Measurements from ENCODE around the gene ACSM3. TPM values are rescaled to one million over a fixed set of nuclear protein-coding genes. Genes with fewer than 3 reads are reported as not detected.

ACSM3 gene
- total and polyA plus RNA-seq, 4 donors: 0.49 to 2.2 (median 0.99) TPM

DNA sequence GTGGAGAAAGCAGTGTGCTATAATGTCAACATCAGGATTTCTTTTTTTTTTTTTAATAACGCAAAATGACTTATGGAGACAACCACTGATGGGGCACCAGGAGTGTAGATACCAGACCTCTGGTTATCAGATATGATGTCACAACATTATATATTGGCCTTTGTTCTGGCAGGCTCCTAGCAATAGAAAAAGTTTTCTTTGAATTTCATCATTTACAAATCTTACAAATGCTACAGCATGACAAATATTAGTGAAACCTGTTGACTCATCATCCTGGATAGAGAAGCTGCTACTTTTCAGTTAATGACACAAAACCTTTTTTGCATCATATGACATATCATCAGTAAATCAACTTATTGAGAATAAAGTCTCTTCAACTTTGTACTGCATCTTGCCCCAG, 28.3 kb upstream of the ACSM3 start:
- ATAC-seq (ENCODE audit: low FRiP score) (no peak), DNase-seq (no peak)
- Histone ChIP-seq H3K36me3 (ENCODE audit: control insufficient read depth in 1 of 2, insufficient read depth in 2 of 2, low read length in 1 of 2) (peaks cover 7 to 15% of the 10 kb centered on the region in 2 donors), H3K9me3 (ENCODE audit: control insufficient read depth, low read length) (no peaks in the 10 kb centered on the region), H3K27me3 (ENCODE audit: control insufficient read depth in 1 of 2, insufficient read depth in 2 of 2, low read length in 1 of 2) (no peaks in the 10 kb centered on the region), H3K4me1 (ENCODE audit: control insufficient read depth in 1 of 2, insufficient read depth in 2 of 2, low read length in 2 of 2) (peaks cover 0 to 3% of the 10 kb centered on the region in 2 donors), H3K27ac (ENCODE audit: low read depth in 1 of 2, low read length in 2 of 2) (no peak overlapping the region), H3K4me3 (ENCODE audit: low read length in 2 of 2) (no peak overlapping the region)
- 62 to 68% methylated on average over 1 of the region's 1 CpG for WGBS, 2 donors
- intact Hi-C loops (cut with DNase I): no loop called here

- no peak overlapping the region for H3K27ac ChIP-seq (ENCODE audit: low read depth in 1 of 2, low read length in 2 of 2)
- no peaks in the 10 kb centered on the region for H3K9me3 ChIP-seq (ENCODE audit: control insufficient read depth, low read length)
- DNase-seq: peak in 1 of 2 donors; percentile 30
- H3K4me1 ChIP-seq (ENCODE audit: control insufficient read depth in 1 of 2, insufficient read depth in 2 of 2, low read length in 2 of 2): peaks cover 0 to 3% of the 10 kb centered on the region in 2 donors
- 33 to 35% methylated on average over 11 of the region's 11 CpGs for WGBS, 2 donors
- no peak for ATAC-seq (ENCODE audit: low FRiP score)
- H3K36me3 ChIP-seq (ENCODE audit: control insufficient read depth in 1 of 2, insufficient read depth in 2 of 2, low read length in 1 of 2): peaks cover 7 to 12% of the 10 kb centered on the region in 2 donors
- intact Hi-C loops (cut with DNase I): loop anchor here (5.0 to 10.0 kb wide), 2 partner anchors 125 to 128 kb away; no protein-coding TSS in a partner anchor
- peak overlapping the region; percentile 28 to 93 for H3K4me3 ChIP-seq (ENCODE audit: low read length in 2 of 2)
- no peaks in the 10 kb centered on the region for H3K27me3 ChIP-seq (ENCODE audit: control insufficient read depth in 1 of 2, insufficient read depth in 2 of 2, low read length in 1 of 2)
These were observed 23.6 kb upstream of the ACSM3 start for GRCh38 chr16:20740007-20740883.

DNA sequence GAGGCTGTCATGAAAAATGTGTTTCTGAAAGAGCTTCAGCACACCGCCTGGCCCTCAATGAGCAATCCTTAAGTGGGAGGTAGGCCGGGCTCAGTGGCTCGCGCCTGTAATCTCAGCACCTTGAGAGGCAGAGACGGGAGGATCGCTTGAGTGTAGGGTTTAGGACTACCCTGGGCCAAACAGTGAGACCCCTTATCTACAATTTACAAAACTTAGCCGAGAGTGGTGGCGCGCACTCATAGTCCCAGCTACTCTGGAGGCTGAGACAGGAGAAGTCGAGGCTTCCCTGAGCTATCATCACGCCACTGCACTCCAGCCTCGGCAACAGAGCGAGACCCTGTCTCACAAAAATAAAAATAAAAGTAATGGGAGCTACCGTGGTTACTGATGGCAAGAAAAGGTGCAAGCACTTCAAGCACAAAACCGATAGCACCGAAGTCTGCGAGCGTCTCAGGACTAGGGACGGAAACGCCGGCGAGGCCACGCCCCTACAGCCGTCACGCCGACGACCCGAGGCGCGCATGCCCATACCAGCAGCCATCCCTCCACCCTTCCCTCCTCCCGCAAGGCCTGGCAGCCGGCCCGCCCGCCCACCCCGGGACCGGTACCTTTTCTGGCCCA, 22.8 kb upstream of the ACSM3 start:
- DNase-seq (peak; percentile 95 to 97), ATAC-seq (ENCODE audit: low FRiP score) (peak; percentile 95)
- intact Hi-C loops (cut with DNase I): loop anchor here (5.0 to 10.0 kb wide), 2 partner anchors 126 to 129 kb away; no protein-coding TSS in a partner anchor
- 0% methylated on average over 35 to 36 of the region's 36 CpGs for WGBS, 2 donors
- Histone ChIP-seq H3K4me1 (ENCODE audit: control insufficient read depth in 1 of 2, insufficient read depth in 2 of 2, low read length in 2 of 2) (peaks cover 0 to 3% of the 10 kb centered on the region in 2 donors), H3K9me3 (ENCODE audit: control insufficient read depth, low read length) (no peaks in the 10 kb centered on the region), H3K27me3 (ENCODE audit: control insufficient read depth in 1 of 2, insufficient read depth in 2 of 2, low read length in 1 of 2) (no peaks in the 10 kb centered on the region), H3K36me3 (ENCODE audit: control insufficient read depth in 1 of 2, insufficient read depth in 2 of 2, low read length in 1 of 2) (peaks cover 7 to 11% of the 10 kb centered on the region in 2 donors), H3K4me3 (ENCODE audit: low read length in 2 of 2) (peak overlapping the region; percentile 66 to 93), H3K27ac (ENCODE audit: low read depth in 1 of 2, low read length in 2 of 2) (peak overlapping the region; percentile 91 to 95)

GRCh38 chr16:20741554-20742285, 22.1 kb upstream of the ACSM3 start, which contains the start of gene THUMPD1:
THUMPD1 (minus strand) TSS chr16:20741818; CDS start chr16:20741739, 79 bp downstream.
- ATAC-seq (ENCODE audit: low FRiP score) (peak; percentile 98), DNase-seq (peak; percentile 98 to 99)
- peak within 1 kb of the TSS; percentile 91 to 95 for H3K27ac ChIP-seq (ENCODE audit: low read depth in 1 of 2, low read length in 2 of 2)
- H3K9me3 ChIP-seq (ENCODE audit: control insufficient read depth, low read length): no peaks in the 10 kb centered on the region
- peaks cover 0 to 2% of the 10 kb centered on the region in 2 donors for H3K27me3 ChIP-seq (ENCODE audit: control insufficient read depth in 1 of 2, insufficient read depth in 2 of 2, low read length in 1 of 2)
- H3K4me3 ChIP-seq (ENCODE audit: low read length in 2 of 2): peak within 1 kb of the TSS; percentile 66 to 93
- H3K36me3 ChIP-seq (ENCODE audit: control insufficient read depth in 1 of 2, insufficient read depth in 2 of 2, low read length in 1 of 2): peaks cover 3 to 4% of the 10 kb centered on the region in 2 donors
- peaks cover 0 to 3% of the 10 kb centered on the region in 2 donors for H3K4me1 ChIP-seq (ENCODE audit: control insufficient read depth in 1 of 2, insufficient read depth in 2 of 2, low read length in 2 of 2)
- WGBS, 2 donors: 4% methylated on average over 42 of the region's 42 CpGs
- intact Hi-C loops (cut with DNase I): loop anchor here (5.0 to 10.0 kb wide), 2 partner anchors 127 to 129 kb away; no protein-coding TSS in a partner anchor

GRCh38 chr16:20743591-20743990, 20.2 kb upstream of the ACSM3 start:
- ATAC-seq (ENCODE audit: low FRiP score): no peak
- Histone ChIP-seq H3K36me3 (ENCODE audit: control insufficient read depth in 1 of 2, insufficient read depth in 2 of 2, low read length in 1 of 2) (no peaks in the 10 kb centered on the region), H3K9me3 (ENCODE audit: control insufficient read depth, low read length) (peaks cover 1% of the 10 kb centered on the region), H3K27me3 (ENCODE audit: control insufficient read depth in 1 of 2, insufficient read depth in 2 of 2, low read length in 1 of 2) (peaks cover 0 to 2% of the 10 kb centered on the region in 2 donors), H3K27ac (ENCODE audit: low read depth in 1 of 2, low read length in 2 of 2) (no peak overlapping the region), H3K4me1 (ENCODE audit: control insufficient read depth in 1 of 2, insufficient read depth in 2 of 2, low read length in 2 of 2) (peaks cover 0 to 1% of the 10 kb centered on the region in 2 donors), H3K4me3 (ENCODE audit: low read length in 2 of 2) (no peak overlapping the region)
- no peak for DNase-seq
- intact Hi-C loops (cut with DNase I): loop anchor here (5.0 to 10.0 kb wide), 2 partner anchors 129 to 131 kb away; no protein-coding TSS in a partner anchor

- WGBS, 2 donors: 58 to 65% methylated on average over 7 of the region's 7 CpGs
- Histone ChIP-seq H3K27me3 (ENCODE audit: control insufficient read depth in 1 of 2, insufficient read depth in 2 of 2, low read length in 1 of 2) (peaks cover 0 to 2% of the 10 kb centered on the region in 2 donors), H3K36me3 (ENCODE audit: control insufficient read depth in 1 of 2, insufficient read depth in 2 of 2, low read length in 1 of 2) (no peaks in the 10 kb centered on the region), H3K4me1 (ENCODE audit: control insufficient read depth in 1 of 2, insufficient read depth in 2 of 2, low read length in 2 of 2) (no peaks in the 10 kb centered on the region), H3K27ac (ENCODE audit: low read depth in 1 of 2, low read length in 2 of 2) (no peak overlapping the region), H3K9me3 (ENCODE audit: control insufficient read depth, low read length) (peaks cover 1% of the 10 kb centered on the region), H3K4me3 (ENCODE audit: low read length in 2 of 2) (no peak overlapping the region)
- DNase-seq: peak; percentile 53 to 54
- intact Hi-C loops (cut with DNase I): loop anchor here (5.0 to 10.0 kb wide), 2 partner anchors 130 to 133 kb away; no protein-coding TSS in a partner anchor
- no peak for ATAC-seq (ENCODE audit: low FRiP score)
These were observed 18.8 kb upstream of the ACSM3 start for GRCh38 chr16:20744922-20745440.

- DNase-seq (no peak), ATAC-seq (ENCODE audit: low FRiP score) (no peak)
- no peaks in the 10 kb centered on the region for H3K36me3 ChIP-seq (ENCODE audit: control insufficient read depth in 1 of 2, insufficient read depth in 2 of 2, low read length in 1 of 2)
- peaks cover 1% of the 10 kb centered on the region for H3K9me3 ChIP-seq (ENCODE audit: control insufficient read depth, low read length)
- peaks cover 0 to 2% of the 10 kb centered on the region in 2 donors for H3K27me3 ChIP-seq (ENCODE audit: control insufficient read depth in 1 of 2, insufficient read depth in 2 of 2, low read length in 1 of 2)
- no peak overlapping the region for H3K27ac ChIP-seq (ENCODE audit: low read depth in 1 of 2, low read length in 2 of 2)
- 93 to 94% methylated on average over 3 of the region's 3 CpGs for WGBS, 2 donors
- no peak overlapping the region for H3K4me3 ChIP-seq (ENCODE audit: low read length in 2 of 2)
- H3K4me1 ChIP-seq (ENCODE audit: control insufficient read depth in 1 of 2, insufficient read depth in 2 of 2, low read length in 2 of 2): no peaks in the 10 kb centered on the region
- intact Hi-C loops (cut with DNase I): loop anchor here in 1 of 2 donors (10.0 kb wide), 1 partner anchor 132 kb away; no protein-coding TSS in a partner anchor
These were observed 17.4 kb upstream of the ACSM3 start for GRCh38 chr16:20746461-20746860.
